ENCODE measurements around the gene C1R.

C1R gene

DNA sequence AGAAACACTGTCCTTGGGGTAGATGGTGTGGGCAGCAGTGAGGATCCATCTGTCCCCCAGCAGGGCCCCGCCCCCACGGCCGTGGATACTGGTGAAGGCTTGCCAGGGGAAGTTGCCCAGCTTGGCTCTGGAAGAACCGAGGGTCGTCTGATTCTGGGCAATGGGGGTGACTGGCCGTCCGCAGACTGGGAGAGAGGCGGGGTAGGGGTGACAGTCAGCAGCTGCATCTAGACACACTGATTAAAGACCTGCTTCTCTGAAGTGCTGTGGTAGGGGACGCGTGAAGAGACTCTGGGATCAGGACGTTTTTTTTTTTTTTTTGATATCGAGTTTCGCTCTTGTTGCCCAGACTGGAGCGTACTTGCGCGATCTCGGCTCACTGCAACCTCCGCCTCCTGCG, 4.7 kb upstream of the C1R start:
- no peak for DNase-seq (ENCODE audit: low spot score)

DNA sequence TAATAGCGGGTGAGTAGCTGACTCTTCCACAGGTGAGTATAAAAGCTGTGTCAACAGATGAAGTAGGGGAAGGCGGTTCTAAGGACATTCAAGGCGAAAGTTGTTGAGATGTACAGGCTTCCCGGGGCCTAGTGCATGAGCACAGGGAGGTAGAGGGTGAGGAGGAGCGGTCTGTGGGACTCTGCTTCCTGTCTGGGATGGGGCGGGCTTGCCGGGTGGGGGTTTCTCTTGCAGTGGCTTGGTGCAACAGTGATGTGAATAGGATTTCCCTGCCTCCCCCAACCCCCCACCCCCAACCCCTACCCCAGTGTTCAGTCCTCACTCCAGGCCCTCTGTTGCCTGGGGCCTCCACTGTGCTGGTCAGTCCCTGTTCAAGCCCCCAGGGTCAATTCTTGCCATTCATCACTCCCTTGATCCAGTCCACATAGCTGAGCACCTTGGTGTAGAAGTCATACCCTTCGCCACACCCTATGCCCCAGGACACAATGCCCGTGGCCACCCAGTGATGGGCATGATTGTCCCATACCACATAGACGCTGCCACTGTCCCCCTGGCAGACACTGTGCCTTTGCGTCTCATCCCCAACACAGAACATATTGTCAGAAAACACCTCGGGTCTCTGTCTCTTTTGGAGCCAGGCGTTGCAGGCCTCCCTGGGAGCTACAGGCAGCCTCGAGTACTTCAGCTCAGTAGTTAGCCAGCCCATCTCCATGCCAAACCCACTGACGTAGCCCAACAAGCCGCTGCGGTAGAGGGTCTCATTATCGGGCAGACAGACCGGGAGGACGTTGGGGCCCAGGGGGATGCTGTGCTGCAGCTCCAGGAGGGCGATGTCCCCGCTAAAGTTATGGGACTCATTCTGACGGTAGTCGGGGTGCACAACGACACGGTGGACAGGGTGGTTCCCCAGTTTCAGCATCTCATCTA, 4.0 kb upstream of the C1R start:
- DNase-seq (ENCODE audit: low spot score) = no peak

DNA sequence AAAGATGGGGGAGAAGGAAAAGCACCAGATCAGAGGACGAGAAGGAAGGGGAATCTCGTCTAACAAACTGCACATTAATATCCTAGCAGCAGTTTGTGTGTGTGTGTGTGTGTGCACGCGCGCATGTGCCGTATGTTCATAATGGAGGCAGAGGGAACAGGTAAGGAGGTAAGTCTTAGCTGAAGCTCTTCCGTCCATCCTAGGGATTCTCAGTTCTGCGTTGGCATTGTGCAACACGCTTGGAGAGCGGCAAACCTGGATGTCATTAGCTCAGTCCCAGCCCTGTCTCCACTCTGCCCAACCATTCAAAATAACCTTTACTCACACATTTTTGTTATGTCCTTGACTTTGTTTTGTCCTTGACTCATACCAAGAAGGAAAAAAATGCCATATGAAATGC, 1.6 kb upstream of the C1R start:
- no peak for DNase-seq (ENCODE audit: low spot score)

DNA sequence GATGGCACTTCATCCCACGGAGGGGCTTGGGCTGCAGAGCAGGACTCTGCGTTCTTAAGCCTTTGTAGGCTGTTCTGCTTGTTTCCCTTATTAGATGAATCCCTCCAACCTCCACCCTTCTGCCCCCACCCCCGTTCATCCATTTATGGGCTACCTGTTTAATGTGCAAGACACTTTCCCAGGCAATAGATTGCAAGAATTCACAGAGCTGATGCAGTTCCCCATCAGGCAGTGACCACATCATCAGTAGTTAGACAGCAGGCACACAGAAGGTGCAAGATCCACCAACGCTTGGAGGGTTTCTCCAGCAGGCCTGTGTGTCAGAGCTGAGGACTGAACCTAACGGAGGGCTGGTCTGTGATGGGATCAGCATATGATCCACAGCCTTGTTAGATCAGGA, 1.2 kb upstream of the C1R start:
- DNase-seq (ENCODE audit: low spot score) = no peak

DNA sequence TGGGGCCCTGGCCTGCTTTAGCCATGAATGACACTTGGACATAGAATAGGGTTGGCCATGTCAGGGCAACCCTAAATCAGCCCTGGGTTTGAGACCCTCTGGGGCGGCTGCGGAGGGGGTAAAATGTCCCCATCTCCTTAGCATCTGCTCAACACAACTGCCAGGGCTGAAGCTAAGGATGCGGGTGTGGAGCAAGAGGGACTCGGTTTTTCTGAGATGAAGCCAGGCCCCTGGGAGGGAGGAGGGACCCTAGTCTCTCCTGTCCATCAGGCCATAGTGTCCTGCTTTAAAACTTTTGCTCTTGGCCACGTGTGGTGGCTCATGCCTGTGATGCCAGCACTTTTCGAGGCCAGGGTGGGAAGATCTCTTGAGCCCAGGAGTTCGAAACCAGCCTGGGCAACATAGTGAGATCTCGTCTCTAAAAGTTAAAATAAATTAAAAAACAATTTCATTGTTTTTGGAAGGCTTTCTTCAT, 778 bp upstream of the C1R start:
- no peak for DNase-seq (ENCODE audit: low spot score)

DNA sequence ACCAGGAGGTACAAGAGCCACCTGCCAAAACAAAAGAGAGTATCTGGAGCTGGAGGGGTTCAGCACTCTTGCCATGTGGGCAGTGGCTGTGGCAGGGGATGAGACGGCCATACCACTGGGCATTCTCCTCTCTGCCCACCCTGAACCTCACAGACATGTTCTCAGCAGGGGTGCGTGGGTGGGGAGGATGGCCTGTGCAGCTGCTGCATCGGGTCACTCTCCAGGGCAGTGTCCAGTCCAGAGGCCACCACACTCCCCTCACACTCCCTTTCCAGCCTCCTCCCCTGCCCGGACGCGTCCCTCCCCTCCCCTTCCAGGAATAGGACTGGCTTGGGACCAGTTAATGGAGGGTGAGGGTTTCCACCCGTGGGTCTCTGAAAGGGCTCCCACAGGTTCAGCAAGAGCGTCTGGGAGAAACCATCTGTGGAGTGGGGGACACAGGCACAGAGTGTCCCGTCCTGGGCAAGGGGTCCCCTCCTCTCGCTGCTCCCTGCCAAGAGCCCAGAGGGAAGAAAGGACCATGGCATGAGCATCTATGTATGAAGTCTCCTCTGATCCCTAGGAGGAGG, 501 bp downstream of the C1R start:
- DNase-seq (ENCODE audit: low spot score) = no peak

DNA sequence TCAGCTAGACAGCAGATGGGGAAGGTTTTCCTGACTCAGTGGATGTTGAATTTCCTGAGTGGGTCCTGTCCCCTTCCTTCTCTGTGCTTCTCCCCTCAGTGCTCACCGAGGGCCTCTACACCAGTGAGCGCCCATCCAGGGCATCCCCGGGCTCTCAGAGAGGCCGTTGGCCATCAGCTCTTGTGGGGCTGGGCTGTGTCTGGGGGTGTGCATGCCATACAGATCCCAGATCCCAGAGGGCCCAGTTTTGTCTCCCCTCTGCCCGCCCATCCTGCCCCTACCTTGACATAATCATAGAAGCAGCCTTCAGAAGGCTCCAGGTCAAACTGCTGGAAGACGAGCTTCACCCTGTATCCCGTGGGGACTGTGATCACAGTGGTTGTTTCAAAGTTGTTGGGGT, 1.1 kb downstream of the C1R start:
- no peak for DNase-seq (ENCODE audit: low spot score)

DNA sequence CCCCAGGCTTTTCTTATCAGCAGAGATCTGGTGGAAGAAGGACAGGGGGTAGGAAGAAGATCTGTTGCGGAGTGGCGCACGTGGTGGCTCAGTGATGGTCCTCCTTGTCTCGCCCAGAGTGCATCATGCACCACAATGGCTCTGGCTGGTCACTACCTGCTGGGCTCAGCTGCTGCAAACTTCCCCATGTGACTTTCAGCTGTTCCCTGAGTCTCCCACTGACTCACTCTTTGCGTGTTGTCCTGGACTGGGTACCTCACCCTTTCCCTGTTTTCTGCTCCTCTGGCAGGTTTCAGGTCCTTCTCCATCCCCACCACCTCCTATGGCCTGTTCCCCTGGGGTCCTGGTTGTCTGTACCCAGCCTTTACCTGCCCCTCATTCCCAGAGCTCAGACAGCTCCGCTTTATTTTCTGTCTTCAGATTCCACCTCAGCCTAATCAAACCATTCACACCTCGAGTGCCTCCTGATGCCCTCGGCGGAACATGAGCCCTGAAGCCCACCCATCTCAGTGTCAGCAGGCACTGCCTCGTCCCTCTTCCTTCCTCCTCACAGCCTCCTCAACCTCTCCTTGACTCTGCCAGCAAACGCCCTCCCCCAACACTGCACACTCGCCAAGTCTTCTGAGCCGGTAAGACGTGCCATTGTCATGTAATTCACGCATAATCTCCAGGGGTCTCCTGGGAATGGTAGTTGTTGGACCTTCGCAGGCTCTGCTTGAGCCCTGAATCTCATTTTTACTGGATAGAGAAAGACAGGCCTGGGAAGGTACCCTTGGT, 1.8 kb downstream of the C1R start:
- no peak for DNase-seq (ENCODE audit: low spot score)

DNA sequence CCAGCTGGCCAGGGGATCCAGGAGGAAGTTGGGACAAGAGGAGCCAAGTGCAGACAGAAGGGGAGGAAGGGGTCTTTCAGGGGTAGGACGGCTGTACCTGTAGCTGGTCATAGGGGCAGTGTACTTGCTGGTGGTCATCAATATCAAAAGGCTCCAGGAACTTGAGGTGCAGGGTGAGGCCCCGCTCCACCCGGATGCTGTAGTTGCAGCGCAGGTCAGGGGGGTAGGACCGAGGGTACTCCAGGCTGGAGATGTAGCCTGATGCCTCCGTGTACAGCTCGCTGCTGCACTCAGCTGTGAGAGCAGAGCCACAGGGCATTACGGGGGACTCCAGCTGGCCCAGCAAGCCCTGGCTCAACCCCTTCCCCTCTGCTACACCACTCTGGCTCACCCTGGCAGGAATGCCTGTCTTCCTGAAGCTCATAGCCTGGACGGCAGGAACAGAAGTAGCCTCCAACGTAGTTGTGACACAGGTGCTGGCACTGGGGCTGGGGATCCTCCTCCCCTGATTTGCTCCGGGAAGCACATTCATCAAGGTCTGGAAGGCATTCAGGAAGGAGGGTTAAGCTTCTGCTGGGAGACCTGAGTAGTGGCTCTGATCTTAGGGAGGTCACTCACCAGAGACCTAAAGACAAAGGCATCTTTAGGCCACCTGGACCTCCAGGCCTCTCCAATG, 2.9 kb downstream of the C1R start:
- DNase-seq (ENCODE audit: low spot score) = no peak

DNA sequence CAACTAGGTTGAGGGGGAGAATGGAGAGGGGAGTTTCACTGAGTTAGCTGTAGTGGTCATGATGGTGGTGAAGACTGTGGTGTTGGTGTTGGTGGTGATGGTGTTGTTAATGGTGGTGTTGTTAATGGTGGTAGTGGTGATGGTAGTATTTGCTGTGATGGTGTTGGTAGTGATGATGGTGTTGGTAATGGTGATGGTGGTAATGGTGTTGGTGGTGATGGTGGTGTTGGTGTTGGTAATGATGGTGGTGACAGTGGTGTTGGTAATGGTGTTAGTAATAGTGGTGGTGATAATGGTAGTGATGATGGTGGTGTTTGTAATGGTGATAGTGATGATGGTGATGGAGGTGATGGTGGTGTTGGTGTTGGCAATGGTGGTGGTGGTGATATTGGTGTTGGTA, 9.1 kb downstream of the C1R start:
- DNase-seq (ENCODE audit: low spot score) = no peak

DNA sequence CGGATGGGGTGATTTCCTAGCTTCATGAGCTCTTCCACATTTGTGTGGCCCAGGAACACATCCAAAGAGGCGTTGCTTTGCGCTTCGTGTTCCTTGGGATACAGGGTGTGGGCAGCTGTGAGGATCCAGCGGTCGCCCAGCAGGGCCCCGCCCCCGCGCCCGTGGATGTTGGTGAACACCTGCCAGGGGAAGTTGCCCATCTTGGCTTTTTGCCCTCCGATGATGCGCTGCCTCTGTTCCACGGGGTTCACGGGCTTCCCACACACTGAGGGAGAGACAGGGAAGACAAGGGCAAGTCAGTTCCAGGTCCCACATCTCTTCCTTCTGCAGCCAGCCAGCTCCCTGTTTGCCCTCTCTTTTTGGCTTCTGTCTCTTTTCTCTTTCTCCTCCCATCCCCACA, 11.2 kb downstream of the C1R start:
- DNase-seq (ENCODE audit: low spot score) = no peak

DNA sequence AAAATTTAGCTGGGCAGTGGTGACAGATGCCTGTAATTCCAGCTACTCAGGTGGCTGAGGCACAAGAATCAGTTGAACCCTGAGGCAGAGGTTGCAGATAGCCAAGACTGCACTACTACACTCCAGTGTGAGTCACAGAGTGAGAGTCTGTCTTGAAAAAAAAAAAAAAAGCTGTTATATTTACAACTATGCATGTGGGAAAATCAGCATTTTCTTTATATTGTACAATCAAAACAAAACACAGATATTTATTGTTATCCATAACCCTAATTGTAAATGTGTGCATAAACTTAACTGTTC, 12.5 kb downstream of the C1R start:
- no peak for DNase-seq (ENCODE audit: low spot score)

DNA sequence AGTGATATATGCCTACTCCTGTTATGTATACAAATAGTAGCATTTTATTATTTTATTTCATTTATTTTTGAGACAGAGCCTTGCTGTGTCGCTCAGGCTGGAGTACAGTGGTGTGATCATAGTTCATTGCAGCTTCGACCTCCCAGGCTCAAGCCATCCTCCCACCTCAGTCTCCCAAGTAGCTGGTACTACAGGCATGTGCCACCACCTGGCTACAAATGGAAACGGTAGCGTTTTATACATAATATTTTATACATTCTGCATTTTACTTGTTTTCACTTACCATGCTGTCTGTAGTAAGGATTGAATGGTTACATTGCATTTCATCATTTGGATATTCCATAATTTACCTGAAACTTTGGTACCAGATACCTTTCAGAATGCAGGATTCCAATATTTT, 14.1 kb downstream of the C1R start:
- no peak for DNase-seq (ENCODE audit: low spot score)

DNA sequence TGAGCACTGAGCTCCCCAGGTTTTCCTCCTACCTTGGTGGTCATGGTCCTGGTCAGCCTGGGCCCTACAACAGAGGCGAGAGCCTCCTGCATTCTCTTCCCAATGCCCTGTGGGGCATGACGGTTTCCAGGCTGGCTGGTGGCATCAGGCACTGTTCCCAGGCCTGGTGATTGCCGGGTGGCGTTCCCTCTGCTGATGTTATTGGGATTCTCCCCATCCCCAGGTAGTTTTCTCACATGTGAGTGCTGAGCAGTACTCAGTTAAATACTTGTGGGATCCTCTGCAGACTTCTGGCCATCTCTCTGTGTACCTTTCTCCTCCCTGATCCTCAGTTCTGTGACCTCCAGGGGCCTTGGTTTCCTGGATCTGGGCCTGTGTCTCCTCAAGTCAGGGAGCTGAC, 15.8 kb downstream of the C1R start:
- DNase-seq (ENCODE audit: low spot score) = no peak

DNA sequence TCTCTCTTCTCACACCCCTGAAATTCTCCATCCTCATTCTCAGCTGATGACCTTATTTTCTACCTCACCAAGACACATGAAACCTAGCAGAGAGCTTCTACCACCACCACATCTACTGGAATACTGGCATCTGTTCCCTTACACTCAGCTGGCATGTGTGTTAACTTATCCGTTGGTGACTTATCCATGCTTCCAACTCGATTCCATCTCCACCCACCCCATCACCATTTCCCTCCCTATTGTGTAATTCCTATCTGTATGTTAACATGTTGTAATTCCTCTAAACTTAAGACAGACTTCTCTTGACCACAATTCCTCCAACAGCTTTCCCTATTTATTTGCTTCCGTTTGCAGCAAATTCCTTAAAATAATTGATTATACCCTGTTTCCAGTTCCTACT, 16.3 kb downstream of the C1R start:
- no peak for DNase-seq (ENCODE audit: low spot score)

DNA sequence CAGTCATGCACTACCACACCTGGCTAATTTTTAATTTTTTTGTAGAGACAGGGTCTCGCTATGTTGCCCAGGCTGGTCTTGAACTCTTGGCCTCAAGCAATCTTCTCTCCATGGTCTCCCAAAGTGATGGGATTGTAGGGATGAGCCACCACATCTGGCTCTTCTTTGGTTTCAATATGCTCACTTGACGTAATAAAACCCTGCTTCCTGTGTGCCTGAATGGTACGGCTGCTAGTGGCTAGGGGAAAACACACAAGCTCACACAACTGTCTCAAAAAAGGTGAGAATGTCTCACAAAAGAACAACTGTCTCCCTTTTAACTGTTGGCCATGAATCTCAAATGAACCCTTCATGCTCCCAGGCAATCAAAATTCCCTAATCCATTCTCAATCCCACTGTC, 16.7 kb downstream of the C1R start:
- no peak for DNase-seq (ENCODE audit: low spot score)

DNA sequence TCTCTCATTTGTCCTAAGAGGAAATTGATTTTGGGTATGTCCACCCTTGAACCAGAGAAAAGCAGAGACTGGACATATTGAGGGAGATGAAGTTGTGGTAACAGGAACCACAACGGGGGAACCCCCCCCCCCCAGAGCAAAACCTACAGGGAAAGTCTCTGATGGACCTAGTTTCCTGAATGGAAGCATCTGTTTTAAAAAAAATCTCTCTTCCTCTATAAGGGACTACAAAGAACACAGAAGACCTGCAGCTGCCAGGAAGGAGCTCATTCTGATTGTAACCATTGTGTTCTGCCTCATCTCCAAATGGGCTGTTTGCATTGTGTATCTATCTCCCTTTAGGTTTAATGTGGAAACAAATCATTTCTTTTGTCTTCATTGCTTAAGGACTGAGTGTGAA, 18.3 kb downstream of the C1R start:
- DNase-seq (ENCODE audit: low spot score) = no peak

DNA sequence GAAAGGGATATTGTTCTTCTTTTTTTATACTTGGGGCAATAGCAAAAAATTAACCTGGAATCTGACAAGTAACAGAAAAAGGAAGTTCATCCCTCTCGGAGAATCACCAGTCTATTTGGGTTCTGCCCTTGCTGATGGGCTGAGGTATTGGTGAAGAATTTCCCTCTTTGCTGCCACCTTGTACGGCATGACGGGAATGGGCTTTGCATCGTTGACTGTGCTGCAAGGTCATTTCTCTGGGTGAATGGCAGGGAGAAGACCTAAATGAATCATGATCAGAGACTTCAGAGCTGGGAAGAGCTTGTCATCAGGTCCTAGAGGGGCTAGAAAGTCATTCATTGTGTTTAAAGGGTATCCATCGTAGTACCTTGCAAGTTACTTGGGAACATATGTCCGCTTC, 19.7 kb downstream of the C1R start:
- no peak for DNase-seq (ENCODE audit: low spot score)

DNA sequence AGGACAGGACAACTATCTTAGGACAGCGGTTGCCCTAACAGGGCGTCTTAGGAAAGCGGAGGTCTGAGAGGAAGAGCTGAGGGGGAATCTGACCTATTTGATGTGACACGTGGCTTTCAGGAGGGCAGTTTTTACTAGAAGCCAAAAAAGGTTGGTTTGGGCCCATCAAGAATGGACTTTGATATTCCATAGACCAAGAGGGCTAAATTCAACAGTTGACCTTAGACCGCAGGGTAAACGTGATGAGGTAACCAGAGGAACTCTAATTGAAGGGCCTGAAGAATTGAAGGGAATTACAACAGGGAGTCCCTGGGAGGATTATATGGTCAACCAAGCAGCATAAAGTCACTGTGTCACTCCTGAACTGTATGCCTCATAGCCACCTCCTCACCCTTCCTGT, 20.2 kb downstream of the C1R start:
- DNase-seq (ENCODE audit: low spot score) = no peak

DNA sequence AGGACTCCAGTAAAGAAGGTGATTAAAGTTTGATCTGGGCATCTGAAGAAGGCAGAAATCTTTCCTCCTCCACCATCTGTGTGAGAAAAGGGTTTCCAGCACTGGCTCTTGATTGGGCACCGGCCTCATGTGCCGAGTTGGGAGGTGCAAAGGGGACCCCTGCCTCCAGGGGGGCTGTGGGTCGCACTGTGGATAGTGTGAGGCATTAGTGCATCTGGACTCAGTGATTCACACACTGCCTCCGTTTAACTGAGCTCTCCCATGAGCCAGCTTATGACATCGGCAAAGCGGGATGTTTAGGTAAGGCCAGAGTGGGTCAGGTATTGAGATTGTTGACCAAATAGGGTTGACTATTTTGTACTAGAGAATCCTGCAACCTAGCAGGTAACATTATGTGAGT, 22.9 kb downstream of the C1R start:
- no peak for DNase-seq (ENCODE audit: low spot score)

DNA sequence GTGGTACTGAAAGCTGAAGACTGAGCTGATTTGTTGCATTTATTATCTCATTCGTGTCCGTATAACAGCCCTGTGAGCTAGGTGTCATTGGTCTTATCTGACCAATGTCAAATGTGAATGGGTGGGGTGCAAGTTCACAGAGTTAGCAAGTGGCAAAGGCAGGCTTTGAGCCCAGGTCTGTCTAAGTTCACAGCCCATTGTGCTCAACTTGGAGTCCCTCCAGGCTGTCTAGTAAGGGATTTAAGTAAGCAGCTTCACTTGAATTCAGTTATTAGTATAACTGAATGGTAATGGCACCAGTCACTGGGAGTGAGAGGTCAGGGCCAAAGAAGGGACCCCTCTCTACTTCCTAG, 23.3 kb downstream of the C1R start:
- DNase-seq (ENCODE audit: low spot score) = no peak

DNA sequence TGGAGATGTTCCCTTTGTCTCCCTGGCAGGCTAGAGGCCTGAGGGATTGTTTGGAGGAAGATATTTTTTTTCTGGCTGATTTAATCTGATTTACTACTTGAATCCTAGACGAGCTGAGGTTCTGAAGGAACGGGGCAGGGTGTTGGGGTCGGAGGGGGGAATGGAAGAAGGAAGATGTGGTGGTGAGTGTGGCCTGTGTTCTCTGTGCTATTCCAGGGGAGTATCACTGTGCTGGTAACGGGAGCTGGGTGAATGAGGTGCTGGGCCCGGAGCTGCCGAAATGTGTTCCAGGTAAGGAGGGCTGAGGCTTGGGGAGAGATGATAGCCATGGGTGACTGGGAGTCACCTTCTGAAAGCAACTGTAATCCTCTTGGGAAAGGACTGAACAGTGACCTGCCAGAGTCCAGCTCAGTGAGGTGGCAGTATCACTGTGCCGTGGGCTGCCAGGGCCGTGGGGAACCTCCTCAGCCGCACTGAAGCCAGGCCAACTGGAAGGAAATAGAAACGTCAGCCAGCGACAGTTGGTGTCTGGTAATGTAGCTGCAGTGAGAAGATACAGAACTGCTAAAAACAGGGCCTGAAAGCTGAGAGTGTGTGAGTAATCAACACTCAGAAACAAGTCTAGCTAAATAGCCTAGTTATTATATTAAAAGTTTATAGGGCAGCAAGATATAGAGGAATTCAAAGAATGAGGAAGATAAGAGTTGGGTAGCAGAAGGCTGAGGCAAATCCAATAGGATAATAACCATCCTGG, 23.8 kb downstream of the C1R start:
- DNase-seq (ENCODE audit: low spot score) = no peak

Data from pons (tissue), 1 donor.